ENCODE results near the gene SUSD4. TPM values are rescaled to one million over a fixed set of nuclear protein-coding genes. Genes with fewer than 3 reads are reported as not detected.

SUSD4 gene
- total RNA-seq, 1 donor from 2014 or later: 0.79 TPM

GRCh38 chr1:223323491-223324484 is 40.2 kb downstream of the SUSD4 start:
- H3K27me3 ChIP-seq (ENCODE audit: control insufficient read depth, insufficient read depth, low read length): peaks cover 2% of the 10 kb centered on the region
- no peak overlapping the region for H3K4me3 ChIP-seq (ENCODE audit: low read depth, low read length)
- no peak for FAIRE-seq
- no peaks in the 10 kb centered on the region for H3K36me3 ChIP-seq (ENCODE audit: control insufficient read depth, insufficient read depth, low read length)
- no peak for TF ChIP-seq CTCF (IDR thresholded peaks at IDR 0.05; ENCODE audit: insufficient read depth, low read length, severe bottlenecking)
- no peak for DNase-seq (ENCODE audit: low read depth)

GRCh38 chr1:223322868-223323267 is 41.1 kb downstream of the SUSD4 start:
- H3K4me3 ChIP-seq (ENCODE audit: low read depth, low read length): no peak overlapping the region
- no peak for TF ChIP-seq CTCF (IDR thresholded peaks at IDR 0.05; ENCODE audit: insufficient read depth, low read length, severe bottlenecking)
- H3K27me3 ChIP-seq (ENCODE audit: control insufficient read depth, insufficient read depth, low read length): peaks cover 2% of the 10 kb centered on the region
- DNase-seq (ENCODE audit: low read depth) (no peak), FAIRE-seq (no peak)
- no peaks in the 10 kb centered on the region for H3K36me3 ChIP-seq (ENCODE audit: control insufficient read depth, insufficient read depth, low read length)

GRCh38 chr1:223320959-223321358 is 43.0 kb downstream of the SUSD4 start:
- TF ChIP-seq CTCF (IDR thresholded peaks at IDR 0.05; ENCODE audit: insufficient read depth, low read length, severe bottlenecking): no peak
- FAIRE-seq (peak; percentile 96), DNase-seq (ENCODE audit: low read depth) (no peak)
- Histone ChIP-seq H3K27me3 (ENCODE audit: control insufficient read depth, insufficient read depth, low read length) (peaks cover 2% of the 10 kb centered on the region), H3K4me3 (ENCODE audit: low read depth, low read length) (no peak overlapping the region), H3K36me3 (ENCODE audit: control insufficient read depth, insufficient read depth, low read length) (no peaks in the 10 kb centered on the region)

GRCh38 chr1:223319905-223320580 is 43.9 kb downstream of the SUSD4 start:
- Histone ChIP-seq H3K4me3 (ENCODE audit: low read depth, low read length) (no peak overlapping the region), H3K27me3 (ENCODE audit: control insufficient read depth, insufficient read depth, low read length) (peaks cover 2% of the 10 kb centered on the region), H3K36me3 (ENCODE audit: control insufficient read depth, insufficient read depth, low read length) (no peaks in the 10 kb centered on the region)
- TF ChIP-seq CTCF (IDR thresholded peaks at IDR 0.05; ENCODE audit: insufficient read depth, low read length, severe bottlenecking): no peak
- FAIRE-seq (peak; percentile 60), DNase-seq (ENCODE audit: low read depth) (peak; percentile 16)

- DNase-seq (ENCODE audit: low read depth) (peak; percentile 65), FAIRE-seq (no peak)
- no peak for TF ChIP-seq CTCF (IDR thresholded peaks at IDR 0.05; ENCODE audit: insufficient read depth, low read length, severe bottlenecking)
- peaks cover 2% of the 10 kb centered on the region for H3K27me3 ChIP-seq (ENCODE audit: control insufficient read depth, insufficient read depth, low read length)
- no peaks in the 10 kb centered on the region for H3K36me3 ChIP-seq (ENCODE audit: control insufficient read depth, insufficient read depth, low read length)
- no peak overlapping the region for H3K4me3 ChIP-seq (ENCODE audit: low read depth, low read length)
These were observed 44.6 kb downstream of the SUSD4 start for GRCh38 chr1:223319398-223319797.
